ENCODE measurements around the gene GIPR. TPM values are rescaled to one million over a fixed set of nuclear protein-coding genes. Genes with fewer than 3 reads are reported as not detected.

Gene GIPR
- total RNA-seq, 1 experiment from 2014 or later: 0.05 TPM

DNA sequence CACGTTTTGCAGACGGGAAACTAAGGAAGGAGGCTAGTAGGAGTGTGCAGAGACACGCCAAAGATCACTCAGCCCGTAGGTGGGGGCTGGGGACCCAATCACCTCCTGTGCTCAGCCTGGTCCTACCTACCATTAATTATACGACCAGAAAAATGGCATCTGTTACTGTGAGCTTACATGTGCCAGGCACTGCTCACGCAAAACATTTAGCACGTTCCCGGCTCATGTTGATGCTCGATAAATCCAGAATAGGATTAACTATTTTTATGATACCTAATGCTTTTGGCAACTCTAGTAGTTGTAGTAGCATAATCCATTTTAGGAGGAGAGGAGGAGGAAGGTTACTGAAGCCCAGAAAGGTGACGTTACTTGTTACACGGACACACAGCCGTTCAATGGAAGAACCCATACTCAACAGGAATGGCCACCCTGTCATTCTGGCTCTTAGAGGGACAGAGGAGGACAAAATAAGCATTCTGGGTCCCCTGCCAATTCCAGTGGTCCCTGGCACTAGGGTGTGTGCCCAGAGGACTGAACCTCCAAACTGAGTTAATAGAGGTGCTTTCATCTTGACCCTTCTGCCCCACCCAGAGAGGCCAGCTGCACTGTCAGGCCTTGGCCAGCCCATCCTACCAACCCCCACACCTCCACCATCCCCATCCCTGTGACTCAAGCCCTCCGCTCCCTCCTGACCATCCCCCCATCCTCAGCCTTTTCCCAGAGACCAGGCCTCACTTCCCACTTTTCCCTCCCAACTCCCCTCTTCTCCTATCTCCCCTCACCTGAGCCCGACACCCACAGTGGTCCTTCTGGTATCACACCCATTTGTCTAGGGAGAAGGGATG, 23.9 kb upstream of the GIPR start:
- in situ Hi-C loops (cut with HindIII; ENCODE audit: low pct_unique_long_range_greater_than_20kb, low sequenced_read_pairs): no loop called here
- no peak for DNase-seq (ENCODE audit: low read depth, low spot score)

DNA sequence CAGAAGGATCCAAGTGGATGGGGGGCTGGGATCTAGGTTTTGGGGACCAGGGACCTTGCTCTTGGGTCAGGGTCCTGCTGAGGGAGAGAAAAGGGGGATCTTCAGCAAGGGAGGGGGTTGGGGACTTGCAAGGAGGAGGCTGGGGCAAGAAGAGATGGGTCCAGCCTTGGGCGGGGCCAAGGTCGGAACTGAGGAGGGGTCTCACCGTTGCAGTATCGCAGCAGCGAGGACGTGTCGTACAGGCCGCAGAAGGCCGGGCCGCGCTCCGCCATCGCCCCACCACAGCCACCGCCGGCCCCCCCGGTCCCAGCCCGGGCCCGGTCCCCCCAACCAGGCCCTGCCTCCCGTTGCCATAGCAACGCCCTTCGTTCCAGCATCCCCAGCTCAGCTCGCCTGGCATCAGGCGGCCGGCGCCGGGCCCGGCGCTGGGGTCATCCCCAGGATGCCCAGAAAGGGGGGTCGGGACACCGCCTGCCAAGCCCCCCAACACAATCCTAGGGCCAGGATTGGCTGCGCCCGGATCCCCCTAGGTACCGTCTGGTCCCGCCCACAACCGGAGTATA, 22.9 kb upstream of the GIPR start:
- DNase-seq (ENCODE audit: low read depth, low spot score): no peak
- in situ Hi-C loops (cut with HindIII; ENCODE audit: low pct_unique_long_range_greater_than_20kb, low sequenced_read_pairs): no loop called here

DNA sequence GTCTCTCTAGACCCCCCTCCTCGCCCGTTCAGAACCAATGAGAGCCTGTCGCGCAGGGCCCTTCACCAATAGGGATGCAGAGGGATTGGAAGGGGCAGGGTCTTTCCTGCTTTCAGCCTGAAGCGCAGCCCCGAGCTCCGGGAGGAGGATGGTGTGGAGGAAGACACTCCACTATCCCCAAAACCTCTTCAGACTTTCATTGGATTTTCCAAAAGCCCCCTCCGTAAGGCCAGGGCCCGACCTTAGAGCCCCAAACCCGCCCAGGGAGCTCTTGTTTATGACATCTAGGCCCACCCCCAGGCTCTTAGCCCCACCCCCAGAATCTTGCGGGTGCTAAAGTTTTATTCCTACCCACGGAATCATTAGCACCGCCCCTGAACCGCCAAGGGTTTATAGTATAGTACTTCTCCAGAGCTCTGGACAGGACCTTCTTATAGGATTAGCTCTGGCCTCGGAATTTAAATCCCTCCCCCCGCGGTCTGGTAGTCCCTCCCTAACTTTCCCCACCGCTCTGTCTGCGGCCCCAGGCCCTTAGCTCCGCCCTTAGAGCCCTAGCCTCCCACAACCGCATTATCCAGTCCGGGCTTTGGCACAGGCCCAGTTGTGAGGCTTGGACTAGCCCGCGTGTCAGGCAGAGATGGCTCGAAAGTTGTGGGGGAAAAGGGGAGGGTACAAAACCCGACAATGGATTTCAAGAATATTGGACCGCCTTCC, 22.2 kb upstream of the GIPR start:
- in situ Hi-C loops (cut with HindIII; ENCODE audit: low pct_unique_long_range_greater_than_20kb, low sequenced_read_pairs): no loop called here
- peak; percentile 95 for DNase-seq (ENCODE audit: low read depth, low spot score)

GRCh38 chr19:45646345-45646698, 21.7 kb upstream of the GIPR start:
- in situ Hi-C loops (cut with HindIII; ENCODE audit: low pct_unique_long_range_greater_than_20kb, low sequenced_read_pairs): no loop called here
- DNase-seq (ENCODE audit: low read depth, low spot score): no peak

DNA sequence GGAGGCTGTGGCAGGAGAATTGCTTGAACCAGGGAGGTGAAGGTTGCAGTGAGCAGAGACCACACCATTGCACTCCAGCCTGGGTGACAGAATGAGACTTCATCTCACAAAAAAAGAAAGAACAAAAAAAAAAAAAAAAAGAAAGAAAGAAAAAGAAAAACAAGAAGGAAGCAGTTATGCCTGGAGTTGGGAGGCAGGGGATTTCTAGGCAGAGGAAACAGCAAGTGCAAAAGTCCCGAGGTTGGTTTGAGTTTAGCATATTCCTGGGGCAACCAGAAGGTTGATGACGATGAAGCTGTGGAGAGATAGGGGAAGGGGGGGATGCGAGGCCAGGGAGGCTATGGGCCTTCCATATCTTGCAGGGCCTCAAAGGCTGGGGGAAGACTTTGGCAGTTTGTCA, 17.3 kb upstream of the GIPR start:
- in situ Hi-C loops (cut with HindIII; ENCODE audit: low pct_unique_long_range_greater_than_20kb, low sequenced_read_pairs): no loop called here
- DNase-seq (ENCODE audit: low read depth, low spot score): no peak

GRCh38 chr19:45653634-45654033, 14.4 kb upstream of the GIPR start:
- DNase-seq (ENCODE audit: low read depth, low spot score): no peak
- in situ Hi-C loops (cut with HindIII; ENCODE audit: low pct_unique_long_range_greater_than_20kb, low sequenced_read_pairs): no loop called here

DNA sequence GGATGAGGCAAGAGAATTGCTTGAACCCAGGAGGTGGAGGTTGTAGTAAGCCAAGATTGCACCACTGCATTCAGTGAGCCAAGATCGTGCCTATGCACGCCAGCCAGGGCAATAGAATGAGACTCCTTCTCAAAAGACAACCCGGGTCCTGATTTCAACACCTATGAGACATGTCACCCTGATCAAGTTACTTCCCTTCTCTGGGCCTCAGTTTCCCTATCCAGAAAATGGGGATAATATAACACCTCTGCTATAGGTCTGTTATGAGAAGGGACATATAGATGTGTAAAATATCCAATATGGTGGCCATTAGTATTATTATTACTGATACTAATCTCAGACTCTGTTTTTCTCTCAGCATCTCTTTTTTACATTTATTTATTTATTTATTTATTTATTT, 12.9 kb upstream of the GIPR start:
- in situ Hi-C loops (cut with HindIII; ENCODE audit: low pct_unique_long_range_greater_than_20kb, low sequenced_read_pairs): no loop called here
- no peak for DNase-seq (ENCODE audit: low read depth, low spot score)

DNA sequence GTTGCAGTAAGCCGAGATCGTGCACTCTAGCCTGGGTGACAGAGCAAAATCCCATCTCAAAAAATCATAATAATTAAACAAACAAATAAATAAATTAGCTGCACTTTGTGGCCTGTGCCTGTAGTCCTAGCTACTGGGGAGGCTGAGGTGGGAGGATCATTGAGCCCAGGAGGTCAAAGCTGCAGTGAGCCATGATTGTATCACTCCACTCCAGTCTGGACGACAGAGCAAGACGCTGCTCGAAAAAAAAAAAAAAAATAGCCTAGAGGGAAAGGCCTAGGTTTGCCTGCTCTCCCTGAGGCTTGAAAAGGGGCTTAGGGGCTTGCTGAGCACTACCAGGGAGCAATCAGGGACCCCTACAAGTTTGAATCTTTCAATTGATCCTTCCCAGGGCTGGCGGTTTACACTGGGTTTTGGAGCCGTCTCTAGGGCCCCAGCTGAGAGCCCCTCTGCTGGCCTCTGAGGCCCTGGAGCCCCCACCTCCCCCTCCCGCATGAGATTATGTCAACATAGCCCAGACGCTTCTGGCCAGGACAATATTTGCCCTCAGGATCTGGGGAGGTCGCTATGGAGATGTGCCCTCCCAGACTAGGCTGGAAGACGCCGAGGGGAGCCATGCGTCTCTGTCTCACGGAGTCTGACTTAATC, 10.4 kb upstream of the GIPR start:
- no peak for DNase-seq (ENCODE audit: low read depth, low spot score)
- in situ Hi-C loops (cut with HindIII; ENCODE audit: low pct_unique_long_range_greater_than_20kb, low sequenced_read_pairs): no loop called here

DNA sequence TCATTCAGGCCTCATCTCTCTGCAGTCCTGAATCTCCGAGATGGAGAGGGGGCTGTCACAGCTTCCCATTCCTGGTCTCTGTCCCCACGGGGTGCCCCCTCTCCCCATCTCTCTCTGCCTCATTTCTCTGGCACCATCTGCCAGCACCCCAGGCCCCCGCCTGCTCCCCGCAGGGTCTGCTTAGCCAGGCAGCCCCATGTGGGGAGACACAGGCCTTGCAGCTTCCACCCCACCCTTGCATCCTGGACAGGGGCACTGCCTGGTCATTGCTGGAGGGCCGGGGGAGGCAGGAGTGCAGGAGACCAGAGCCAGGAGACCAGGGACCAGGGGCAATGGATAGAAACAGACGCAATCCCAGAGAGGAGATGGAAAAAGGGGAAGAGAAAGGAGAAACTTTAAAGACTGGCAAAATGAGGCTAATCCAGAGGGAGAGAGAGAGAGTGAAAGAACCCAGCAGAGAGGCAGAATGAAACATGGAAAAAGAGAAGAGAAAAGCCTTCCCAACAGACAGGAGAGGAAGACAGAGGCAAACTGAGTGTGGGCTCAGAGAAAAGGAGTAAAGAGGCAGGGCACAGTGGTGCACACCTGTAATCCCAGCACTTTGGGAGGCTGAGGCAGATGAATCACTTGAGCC, 8.8 kb upstream of the GIPR start:
- DNase-seq (ENCODE audit: low read depth, low spot score): no peak
- in situ Hi-C loops (cut with HindIII; ENCODE audit: low pct_unique_long_range_greater_than_20kb, low sequenced_read_pairs): no loop called here

GRCh38 chr19:45660636-45661035, 7.4 kb upstream of the GIPR start:
- DNase-seq (ENCODE audit: low read depth, low spot score): no peak
- in situ Hi-C loops (cut with HindIII; ENCODE audit: low pct_unique_long_range_greater_than_20kb, low sequenced_read_pairs): no loop called here

DNA sequence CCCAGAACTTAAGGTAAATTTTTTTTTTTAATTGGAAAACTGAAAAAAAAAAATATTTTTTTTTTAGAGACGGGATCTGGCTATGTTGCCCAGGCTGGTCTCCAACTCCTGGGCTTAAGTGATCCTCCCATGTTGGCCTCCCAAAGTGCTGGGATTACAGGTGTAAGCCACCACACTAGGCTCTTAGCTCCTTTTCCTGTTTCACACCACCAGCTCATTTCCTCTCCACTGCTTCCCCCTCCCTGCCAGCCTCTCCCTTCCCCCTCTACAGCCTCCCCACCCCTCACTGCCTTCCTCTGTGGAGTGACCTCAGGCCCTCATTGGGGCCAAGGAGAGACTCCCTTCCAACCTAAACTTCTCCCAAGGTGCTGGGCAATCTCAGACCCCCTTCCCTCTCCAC, 4.2 kb upstream of the GIPR start:
- DNase-seq (ENCODE audit: low read depth, low spot score): no peak
- in situ Hi-C loops (cut with HindIII; ENCODE audit: low pct_unique_long_range_greater_than_20kb, low sequenced_read_pairs): no loop called here

- in situ Hi-C loops (cut with HindIII; ENCODE audit: low pct_unique_long_range_greater_than_20kb, low sequenced_read_pairs): no loop called here
- DNase-seq (ENCODE audit: low read depth, low spot score): no peak
Measured at GRCh38 chr19:45664575-45664974, 3.4 kb upstream of the GIPR start.

DNA sequence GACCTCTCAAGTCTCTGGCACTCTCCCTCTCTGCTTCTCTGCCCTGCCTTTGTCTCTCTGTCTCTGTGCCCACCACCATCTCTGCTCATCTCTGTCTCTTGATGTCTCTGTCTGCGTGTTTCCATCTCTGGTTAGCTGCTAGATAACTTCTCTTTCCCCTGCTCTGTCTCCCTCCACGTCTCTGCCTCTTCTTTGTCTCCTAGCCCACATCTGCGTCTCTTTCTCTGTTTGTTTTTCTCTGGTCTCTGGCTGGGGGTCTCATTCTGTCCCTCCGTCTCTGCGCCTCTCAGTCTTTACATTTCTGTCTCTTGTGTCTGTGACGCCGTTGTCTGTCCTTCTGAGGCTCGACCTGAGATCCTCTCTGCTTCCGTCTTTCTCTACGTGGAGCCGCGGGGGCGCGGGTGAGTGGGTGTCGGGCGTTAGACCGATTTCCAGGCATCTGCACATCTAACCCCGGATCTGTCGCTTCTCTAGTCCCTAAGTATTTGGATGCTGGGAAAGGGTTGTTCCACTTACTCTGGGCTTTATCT, 386 bp downstream of the GIPR start:
- DNase-seq (ENCODE audit: low read depth, low spot score): no peak
- in situ Hi-C loops (cut with HindIII; ENCODE audit: low pct_unique_long_range_greater_than_20kb, low sequenced_read_pairs): no loop called here

DNA sequence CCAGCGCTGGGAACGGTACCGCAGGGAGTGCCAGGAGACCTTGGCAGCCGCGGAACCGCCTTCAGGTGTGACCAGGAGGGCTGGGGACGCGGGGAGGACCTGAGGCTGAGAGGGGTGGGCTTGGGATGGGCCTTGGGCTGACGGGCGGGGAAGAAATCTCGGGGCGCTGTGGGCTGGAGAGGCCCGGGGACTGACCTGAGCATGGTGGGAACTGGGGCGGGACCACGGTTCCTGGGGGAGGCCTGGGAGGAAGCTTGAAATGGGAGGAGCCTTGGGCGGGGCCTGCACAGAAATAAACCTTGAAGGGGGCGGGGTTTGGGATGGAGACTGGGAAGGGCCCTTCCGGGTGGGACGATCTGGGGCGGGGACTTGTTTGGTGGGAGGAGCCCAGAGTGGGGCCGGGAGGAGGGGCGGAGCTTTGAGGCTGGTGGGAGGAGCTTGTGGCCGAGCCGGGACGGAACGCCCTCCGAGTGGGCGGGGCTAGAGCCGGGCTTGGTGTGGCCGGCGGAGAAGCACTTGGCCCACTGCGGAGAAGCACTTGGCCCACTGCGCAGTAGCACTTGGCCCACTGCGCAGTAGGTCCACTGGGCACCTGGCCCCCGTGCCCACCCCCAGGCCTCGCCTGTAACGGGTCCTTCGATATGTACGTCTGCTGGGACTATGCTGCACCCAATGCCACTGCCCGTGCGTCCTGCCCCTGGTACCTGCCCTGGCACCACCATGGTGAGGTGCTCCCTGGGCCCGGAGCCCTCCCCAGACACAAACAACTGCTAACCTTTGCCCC, 2.8 kb downstream of the GIPR start:
- DNase-seq (ENCODE audit: low read depth, low spot score): peak; percentile 51
- in situ Hi-C loops (cut with HindIII; ENCODE audit: low pct_unique_long_range_greater_than_20kb, low sequenced_read_pairs): no loop called here

- in situ Hi-C loops (cut with HindIII; ENCODE audit: low pct_unique_long_range_greater_than_20kb, low sequenced_read_pairs): no loop called here
Measured at GRCh38 chr19:45674946-45675345, 6.9 kb downstream of the GIPR start.

GRCh38 chr19:45676851-45677263, 8.8 kb downstream of the GIPR start:
- no peak for DNase-seq (ENCODE audit: low read depth, low spot score)
- in situ Hi-C loops (cut with HindIII; ENCODE audit: low pct_unique_long_range_greater_than_20kb, low sequenced_read_pairs): no loop called here

More at GRCh38 chr19:45674946-45675345, 6.9 kb downstream of the GIPR start:
- no peak for DNase-seq (ENCODE audit: low read depth, low spot score)

Data from SK-MEL-5 (cell line).